KMS-11 (cell line): Measurements from ENCODE around the gene COX11.

ENCODE experiments used
- H2AFZ ChIP-seq: fragments of 200-600 bp; sonication (generic); 2 replicates; pipeline ENCODE4 v1.6.1; 2016; ENCODE audit warnings: antibody characterized with exemption, mixed run types, low read depth
- H3K27ac ChIP-seq: fragments of 200-600 bp; sonication (generic); 2 replicates; pipeline ENCODE4 v1.6.1; 2016; ENCODE audit warnings: mild to moderate bottlenecking, mixed run types
- H3K27me3 ChIP-seq: fragments of 200-600 bp; sonication (generic); 2 replicates; pipeline ENCODE4 v1.6.1; 2017; ENCODE audit warnings: mild to moderate bottlenecking, low read depth, mixed run types, moderate library complexity; ENCODE audit not compliant: insufficient read depth
- H3K36me3 ChIP-seq: fragments of 200-600 bp; sonication (generic); 2 replicates; pipeline ENCODE4 v1.6.1; 2017; ENCODE audit warnings: mild to moderate bottlenecking, mixed run types; ENCODE audit not compliant: insufficient read depth
- H3K4me1 ChIP-seq: fragments of 200-600 bp; sonication (generic); 2 replicates; pipeline ENCODE4 v1.6.1; 2016; ENCODE audit warnings: mild to moderate bottlenecking, low read depth, mixed run types; ENCODE audit not compliant: poor library complexity, severe bottlenecking
- H3K4me2 ChIP-seq: fragments of 200-600 bp; sonication (generic); 2 replicates; pipeline ENCODE4 v1.7.0; 2016; ENCODE audit warnings: mild to moderate bottlenecking, mixed run types
- H3K4me3 ChIP-seq: fragments of 200-600 bp; sonication (generic); IDR thresholded peaks from 2 replicates; pipeline ENCODE4 v1.6.1; 2017; ENCODE audit warnings: low read depth, low read length, mixed read lengths; ENCODE audit not compliant: insufficient read depth
- H3K79me2 ChIP-seq: fragments of 200-600 bp; sonication (generic); 2 replicates; pipeline ENCODE4 v1.6.1; 2016; ENCODE audit warnings: low read depth, mixed run types; ENCODE audit not compliant: insufficient read depth
- H3K9ac ChIP-seq: fragments of 200-600 bp; sonication (generic); 2 replicates; pipeline ENCODE4 v1.6.1; 2016; ENCODE audit warnings: mild to moderate bottlenecking, mixed run types
- H4K20me1 ChIP-seq: fragments of 200-600 bp; sonication (generic); 2 replicates; pipeline ENCODE4 v1.6.1; 2016; ENCODE audit warnings: mild to moderate bottlenecking, mixed run types; ENCODE audit not compliant: insufficient read depth
- CTCF ChIP-seq: fragments of 200-600 bp; sonication (generic); conservative IDR thresholded peaks from 2 replicates; pipeline ENCODE4 v1.6.1; 2017; ENCODE audit warnings: low read depth, mild to moderate bottlenecking, antibody characterized with exemption, low read length, moderate library complexity, mixed read lengths

The COX11 gene

GRCh38 chr17:54979657-54980056, 11.2 kb upstream of the COX11 start:
- Histone ChIP-seq H3K9ac (no peak overlapping the region), H2AFZ (no peak overlapping the region), H3K4me3 (no peak overlapping the region), H3K27me3 (no peaks in the 10 kb centered on the region), H3K36me3 (no peaks in the 10 kb centered on the region), H4K20me1 (no peaks in the 10 kb centered on the region), H3K4me2 (no peak overlapping the region), H3K27ac (no peak overlapping the region), H3K4me1 (peaks cover 7% of the 10 kb centered on the region), H3K79me2 (0 out of 2 replicates have a peak, but pooled peaks cover 4% of the 10 kb centered on the region)
- no peak for TF ChIP-seq CTCF

- peaks cover 4% of the 10 kb centered on the region; the same call in 1 of the 2 replicates for H3K79me2 ChIP-seq
- H3K4me3 ChIP-seq = no peak overlapping the region
- no peak overlapping the region for H3K9ac ChIP-seq
- H3K4me1 ChIP-seq = peaks cover 7% of the 10 kb centered on the region
- H3K4me2 ChIP-seq = no peak overlapping the region
- no peaks in the 10 kb centered on the region for H3K27me3 ChIP-seq
- H3K27ac ChIP-seq = no peak overlapping the region
- no peaks in the 10 kb centered on the region for H3K36me3 ChIP-seq
- no peaks in the 10 kb centered on the region for H4K20me1 ChIP-seq
- H2AFZ ChIP-seq = no peak overlapping the region
- TF ChIP-seq CTCF = no peak
Observed at GRCh38 chr17:54977744-54978143, 9.3 kb upstream of the COX11 start.

- no peak overlapping the region for H3K4me3 ChIP-seq
- TF ChIP-seq CTCF = no peak
- no peak overlapping the region for H3K9ac ChIP-seq
- peaks cover 7% of the 10 kb centered on the region for H3K4me1 ChIP-seq
- H3K27me3 ChIP-seq = no peaks in the 10 kb centered on the region
- H3K4me2 ChIP-seq = no peak overlapping the region
- peaks cover 4% of the 10 kb centered on the region for H3K79me2 ChIP-seq
- H3K27ac ChIP-seq = no peak overlapping the region
- no peak overlapping the region for H2AFZ ChIP-seq
- no peaks in the 10 kb centered on the region for H3K36me3 ChIP-seq
- no peaks in the 10 kb centered on the region for H4K20me1 ChIP-seq
Observed at GRCh38 chr17:54976316-54976715, 7.9 kb upstream of the COX11 start.

GRCh38 chr17:54974759-54975158, 6.3 kb upstream of the COX11 start:
- TF ChIP-seq CTCF = no peak

More at GRCh38 chr17:54974759-54975158, 6.3 kb upstream of the COX11 start:
- peaks cover 10% of the 10 kb centered on the region for H3K79me2 ChIP-seq
- H3K27me3 ChIP-seq = no peaks in the 10 kb centered on the region
- no peak overlapping the region for H3K4me3 ChIP-seq
- H4K20me1 ChIP-seq = no peaks in the 10 kb centered on the region
- H3K36me3 ChIP-seq = no peaks in the 10 kb centered on the region
- H3K27ac ChIP-seq = no peak overlapping the region
- H2AFZ ChIP-seq = no peak overlapping the region
- H3K4me1 ChIP-seq = peaks cover 14% of the 10 kb centered on the region
- H3K9ac ChIP-seq = no peak overlapping the region
- H3K4me2 ChIP-seq = no peak overlapping the region
